Peyer's patch (tissue), 4 donors: ENCODE data around the gene ANO6. TPM values are rescaled to one million over a fixed set of nuclear protein-coding genes. Genes with fewer than 3 reads are reported as not detected.

Source experiments
- DNase-seq, 3 donors: peaks; one replicate each; pipeline ENCODE4 v3.0.0-alpha.2; 2017 to 2019
- H3K27ac ChIP-seq, 4 donors: fragments of 200-600 bp; sonication (generic); one replicate each; pipeline ENCODE4 v1.5.1; 2016 to 2019
- H3K27me3 ChIP-seq, 2 donors: fragments of 200-600 bp; sonication (generic); one replicate each; pipeline ENCODE4 v1.5.1; 2019
- H3K36me3 ChIP-seq, 3 donors: fragments of 200-600 bp; sonication (generic); one replicate each; pipeline ENCODE4 v1.5.1; 2016 to 2019
- H3K4me1 ChIP-seq, 4 donors: fragments of 200-600 bp; sonication (generic); one replicate each; pipeline ENCODE4 v1.5.1; 2016 to 2019
- H3K4me3 ChIP-seq, 4 donors: fragments of 200-600 bp; sonication (generic); 1 replicate in 3 of 4; 2 replicates in 1 of 4; pipeline ENCODE4 v1.5.1; 2016 to 2019; ENCODE audit warnings: mild to moderate bottlenecking in 1 of 4
- H3K9me3 ChIP-seq, 4 donors: fragments of 200-600 bp; sonication (generic); one replicate each; pipeline ENCODE4 v1.5.1; 2016 to 2019; ENCODE audit warnings: mild to moderate bottlenecking in 1 of 4
- CTCF ChIP-seq, 6 experiments: fragments of 450-650 bp in 4 of 6; fragments of 200-600 bp in 2 of 6; sonication (generic) in 1 of 6; IDR thresholded peaks; one replicate each; pipeline ENCODE4 v1.5.1; 2017 to 2019; ENCODE audit warnings: antibody characterized with exemption in 6 of 6, mild to moderate bottlenecking in 3 of 6, moderate library complexity in 1 of 6
- POLR2A ChIP-seq, 2 donors: fragments of 450-650 bp; IDR thresholded peaks; one replicate each; pipeline ENCODE4 v1.5.1; 2017; ENCODE audit warnings: antibody characterized with exemption in 2 of 2, mild to moderate bottlenecking in 2 of 2, moderate library complexity in 2 of 2
- total RNA-seq, 4 donors: library from RNA; depleted of rRNA; stranded (reverse); fragments of >200 nt; gene quantifications; one replicate each; pipeline ENCODE4 v1.1.0, GENCODE V29; 2016

The ANO6 gene
- total RNA-seq, 4 donors from 2014 or later, result 28.9 to 93.3 (median 57.5) TPM

GRCh38 chr12:45425426-45425825 lies 209.5 kb downstream of the ANO6 start:
- peaks cover 0 to 57% (median 0%) of the 10 kb centered on the region in 3 donors for H3K36me3 ChIP-seq
- H3K9me3 ChIP-seq, result no peaks in the 10 kb centered on the region
- no peak overlapping the region for H3K4me3 ChIP-seq
- TF ChIP-seq POLR2A (IDR thresholded peaks at IDR 0.05), result no peak
- TF ChIP-seq CTCF (IDR thresholded peaks at IDR 0.05), result no peak
- no peak for DNase-seq
- H3K4me1 ChIP-seq, result no peaks in the 10 kb centered on the region
- H3K27me3 ChIP-seq, result no peaks in the 10 kb centered on the region
- no peak overlapping the region for H3K27ac ChIP-seq

- TF ChIP-seq POLR2A (IDR thresholded peaks at IDR 0.05) (no peak), CTCF (IDR thresholded peaks at IDR 0.05) (no peak)
- no peaks in the 10 kb centered on the region for H3K27me3 ChIP-seq
- peaks cover 0 to 59% (median 0%) of the 10 kb centered on the region in 3 donors for H3K36me3 ChIP-seq
- no peak for DNase-seq
- no peaks in the 10 kb centered on the region for H3K9me3 ChIP-seq
- no peaks in the 10 kb centered on the region for H3K4me1 ChIP-seq
- H3K4me3 ChIP-seq, result no peak overlapping the region
- no peak overlapping the region for H3K27ac ChIP-seq
Measured at GRCh38 chr12:45426294-45426693, 210.4 kb downstream of the ANO6 start.

- no peaks in the 10 kb centered on the region for H3K27me3 ChIP-seq
- peaks cover 0 to 64% (median 0%) of the 10 kb centered on the region in 3 donors for H3K36me3 ChIP-seq
- TF ChIP-seq POLR2A (IDR thresholded peaks at IDR 0.05) (no peak), CTCF (IDR thresholded peaks at IDR 0.05) (no peak)
Measured at GRCh38 chr12:45427042-45427441, 211.1 kb downstream of the ANO6 start.

GRCh38 chr12:45429831-45430230 lies 213.9 kb downstream of the ANO6 start:
- no peaks in the 10 kb centered on the region for H3K9me3 ChIP-seq
- no peak for DNase-seq
- no peak overlapping the region for H3K4me3 ChIP-seq
- H3K4me1 ChIP-seq, result no peaks in the 10 kb centered on the region
- no peaks in the 10 kb centered on the region for H3K27me3 ChIP-seq
- peaks cover 0 to 54% (median 0%) of the 10 kb centered on the region in 3 donors for H3K36me3 ChIP-seq
- TF ChIP-seq POLR2A (IDR thresholded peaks at IDR 0.05) (no peak), CTCF (IDR thresholded peaks at IDR 0.05) (no peak)
- no peak overlapping the region for H3K27ac ChIP-seq

More at GRCh38 chr12:45427042-45427441, 211.1 kb downstream of the ANO6 start:
- Histone ChIP-seq H3K9me3 (no peaks in the 10 kb centered on the region), H3K27ac (no peak overlapping the region), H3K4me1 (no peaks in the 10 kb centered on the region), H3K4me3 (no peak overlapping the region)
- no peak for DNase-seq

- TF ChIP-seq POLR2A (IDR thresholded peaks at IDR 0.05) (no peak), CTCF (IDR thresholded peaks at IDR 0.05) (no peak)
- no peak for DNase-seq
- Histone ChIP-seq H3K27ac (no peak overlapping the region), H3K9me3 (no peaks in the 10 kb centered on the region), H3K4me1 (no peaks in the 10 kb centered on the region), H3K4me3 (no peak overlapping the region), H3K36me3 (peaks cover 0 to 44% (median 0%) of the 10 kb centered on the region in 3 donors), H3K27me3 (no peaks in the 10 kb centered on the region)
Measured at GRCh38 chr12:45431126-45431525, 215.2 kb downstream of the ANO6 start.

GRCh38 chr12:45432710-45433109 lies 216.8 kb downstream of the ANO6 start:
- Histone ChIP-seq H3K4me1 (no peaks in the 10 kb centered on the region), H3K27me3 (no peaks in the 10 kb centered on the region), H3K4me3 (no peak overlapping the region), H3K27ac (no peak overlapping the region), H3K9me3 (no peaks in the 10 kb centered on the region), H3K36me3 (peaks cover 0 to 29% (median 0%) of the 10 kb centered on the region in 3 donors)
- TF ChIP-seq CTCF (IDR thresholded peaks at IDR 0.05), result no peak
- TF ChIP-seq POLR2A (IDR thresholded peaks at IDR 0.05), result no peak
- no peak for DNase-seq
